ENCODE results near the gene GANC. TPM values are rescaled to one million over a fixed set of nuclear protein-coding genes. Genes with fewer than 3 reads are reported as not detected.

Gene GANC
- total and polyA plus RNA-seq, 2 experiments from 2014 or later = 7.4 to 12.6 TPM

DNA sequence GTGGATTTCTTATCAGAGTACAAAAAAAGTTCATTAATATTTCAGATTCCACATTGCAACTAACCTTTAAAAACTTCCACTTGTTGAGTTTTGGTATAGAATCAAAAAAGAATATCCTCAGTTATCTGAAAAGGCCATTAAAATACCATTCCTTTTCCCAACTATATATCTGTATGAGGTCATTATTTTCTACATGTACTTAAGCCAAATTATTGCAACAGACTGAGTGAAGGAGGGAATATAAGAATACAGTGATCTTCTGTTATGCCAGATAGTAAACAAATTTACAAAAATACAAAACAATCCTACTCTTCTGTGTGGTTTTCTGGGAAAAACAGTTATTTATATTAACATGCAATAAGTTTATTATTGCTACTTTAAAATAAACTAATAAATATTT lies 5.7 kb upstream of the GANC start:
- no peak for TF ChIP-seq ZNF462 (CRISPR knock-in tag; IDR thresholded peaks at IDR 0.05)
- TF ChIP-seq ZNF114 (CRISPR knock-in tag; IDR thresholded peaks at IDR 0.05) = no peak
- no peak for TF ChIP-seq STAT1 (IDR thresholded peaks at IDR 0.05; ENCODE audit: unreplicated experiment)
- no peak for TF ChIP-seq ETS1 (IDR thresholded peaks at IDR 0.05)
- no peak for TF ChIP-seq EZH2phosphoT487 (IDR thresholded peaks at IDR 0.05; ENCODE audit: unreplicated experiment)
- TF ChIP-seq JUNB (IDR thresholded peaks at IDR 0.05; ENCODE audit: unreplicated experiment) = no peak
- no peak for TF ChIP-seq NANOG (IDR thresholded peaks at IDR 0.05; ENCODE audit: borderline replicate concordance)
- TF ChIP-seq, protein P1, sequence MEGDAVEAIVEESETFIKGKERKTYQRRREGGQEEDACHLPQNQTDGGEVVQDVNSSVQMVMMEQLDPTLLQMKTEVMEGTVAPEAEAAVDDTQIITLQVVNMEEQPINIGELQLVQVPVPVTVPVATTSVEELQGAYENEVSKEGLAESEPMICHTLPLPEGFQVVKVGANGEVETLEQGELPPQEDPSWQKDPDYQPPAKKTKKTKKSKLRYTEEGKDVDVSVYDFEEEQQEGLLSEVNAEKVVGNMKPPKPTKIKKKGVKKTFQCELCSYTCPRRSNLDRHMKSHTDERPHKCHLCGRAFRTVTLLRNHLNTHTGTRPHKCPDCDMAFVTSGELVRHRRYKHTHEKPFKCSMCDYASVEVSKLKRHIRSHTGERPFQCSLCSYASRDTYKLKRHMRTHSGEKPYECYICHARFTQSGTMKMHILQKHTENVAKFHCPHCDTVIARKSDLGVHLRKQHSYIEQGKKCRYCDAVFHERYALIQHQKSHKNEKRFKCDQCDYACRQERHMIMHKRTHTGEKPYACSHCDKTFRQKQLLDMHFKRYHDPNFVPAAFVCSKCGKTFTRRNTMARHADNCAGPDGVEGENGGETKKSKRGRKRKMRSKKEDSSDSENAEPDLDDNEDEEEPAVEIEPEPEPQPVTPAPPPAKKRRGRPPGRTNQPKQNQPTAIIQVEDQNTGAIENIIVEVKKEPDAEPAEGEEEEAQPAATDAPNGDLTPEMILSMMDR (conservative IDR thresholded peaks at IDR 0.05; ENCODE audit: low read depth in 2 of 2) = no peak
- TF ChIP-seq POLR2AphosphoS5 (IDR thresholded peaks at IDR 0.05; ENCODE audit: low read depth) = no peak
- TF ChIP-seq ZNF331 (CRISPR knock-in tag; IDR thresholded peaks at IDR 0.05; ENCODE audit: low read depth) = no peak
- TF ChIP-seq CREB1 (CRISPR knock-in tag; IDR thresholded peaks at IDR 0.05; ENCODE audit: low read depth) = no peak
- TF ChIP-seq EZH2 (IDR thresholded peaks at IDR 0.05; ENCODE audit: low read depth, unreplicated experiment) = no peak
- no peak for TF ChIP-seq REST (IDR thresholded peaks at IDR 0.05; ENCODE audit: unreplicated experiment)
- H3K27ac Mint-ChIP-seq = no peak overlapping the region
- no peaks in the 10 kb centered on the region for H3K27me3 ChIP-seq (ENCODE audit: insufficient read depth)
- H2AFZ ChIP-seq = no peak overlapping the region
- peaks cover 4% of the 10 kb centered on the region; the same call in 2 of the 3 replicates for H3K4me1 Mint-ChIP-seq
- 0 out of 2 replicates have a peak, but pooled peaks cover 3% of the 10 kb centered on the region for H3K4me1 ChIP-seq (ENCODE audit: insufficient read depth)
- DNase-seq (ENCODE audit: low spot score) (no peak), ATAC-seq (no peak)
- no peaks in the 10 kb centered on the region for H3K9me2 ChIP-seq (ENCODE audit: insufficient read depth)
- H4K20me1 ChIP-seq (replicated peaks; ENCODE audit: insufficient read depth) = peaks cover 5% of the 10 kb centered on the region; the same call in 1 of the 2 replicates
- no peaks in the 10 kb centered on the region for H3K27me3 Mint-ChIP-seq (ENCODE audit: insufficient read depth, low read depth, poor library complexity)
- no peaks in the 10 kb centered on the region for H3F3A ChIP-seq (replicated peaks; ENCODE audit: low read depth)
- no peak overlapping the region for H3K4me2 ChIP-seq
- no peaks in the 10 kb centered on the region for H3K9me3 Mint-ChIP-seq
- H3K79me2 ChIP-seq (replicated peaks; ENCODE audit: insufficient read depth) = peaks cover 56% of the 10 kb centered on the region
- H3K36me3 ChIP-seq (ENCODE audit: insufficient read depth) = peaks cover 43% of the 10 kb centered on the region; the same call in 1 of the 2 replicates
- H3K36me3 Mint-ChIP-seq (ENCODE audit: low read depth) = peaks cover 59% of the 10 kb centered on the region
- no peak overlapping the region for H3K27ac ChIP-seq (ENCODE audit: low read depth)
- H3K4me3 ChIP-seq = no peak overlapping the region
- no peak overlapping the region for H3K4me3 Mint-ChIP-seq

Measured in GM23338 (cell line).